Measurements from ENCODE around the gene TSPAN12. TPM values are rescaled to one million over a fixed set of nuclear protein-coding genes. Genes with fewer than 3 reads are reported as not detected.

Gene TSPAN12
- total and polyA plus RNA-seq, 2 donors (not counting 1 experiment from before 2014, with no cell fraction given), result not detected

GRCh38 chr7:120877701-120878100, 19.8 kb upstream of the TSPAN12 start:
- TF ChIP-seq CTCF (IDR thresholded peaks at IDR 0.05), result no peak
- TF ChIP-seq EZH2 (IDR thresholded peaks at IDR 0.05; ENCODE audit: borderline replicate concordance, insufficient read depth, low read depth, low read length, poor library complexity, severe bottlenecking), result no peak
- no peaks in the 10 kb centered on the region for H3K9me3 Mint-ChIP-seq (ENCODE audit: insufficient read depth)
- POLR2A ChIA-PET, result no interaction called here
- Histone ChIP-seq H3K9ac (ENCODE audit: low read length) (no peak overlapping the region), H2AFZ (ENCODE audit: insufficient read depth, low read depth, low read length, poor library complexity, severe bottlenecking) (no peak overlapping the region), H3K27me3 (replicated peaks in 1 of 4; ENCODE audit: control extremely low read depth in 1 of 4, control insufficient read depth in 3 of 4, insufficient read depth in 4 of 4, low read length in 3 of 4) (peaks cover 0 to 4% (median 0%) of the 10 kb centered on the region in 4 experiments), H3K27ac (ENCODE audit: low read length in 2 of 2) (no peak overlapping the region), H3K4me2 (replicated peaks; ENCODE audit: low read depth, low read length, poor library complexity, severe bottlenecking) (no peak overlapping the region), H3K9me3 (ENCODE audit: control extremely low read depth in 1 of 3, control insufficient read depth in 2 of 3, insufficient read depth in 1 of 3, low read length in 2 of 3) (no peaks in the 10 kb centered on the region), H3K4me1 (ENCODE audit: control insufficient read depth in 2 of 2, insufficient read depth in 2 of 2, low read length in 2 of 2) (no peaks in the 10 kb centered on the region), H3K36me3 (replicated peaks in 1 of 2; ENCODE audit: control extremely low read depth in 1 of 2, control insufficient read depth in 1 of 2, extremely low read depth in 1 of 2, insufficient read depth in 2 of 2, low read length in 1 of 2) (no peaks in the 10 kb centered on the region), H4K20me1 (ENCODE audit: control insufficient read depth, insufficient read depth, low read length, poor library complexity, severe bottlenecking) (no peaks in the 10 kb centered on the region), H3K4me3 (ENCODE audit: control extremely low read depth in 1 of 5, extremely low read depth in 1 of 5, insufficient read depth in 1 of 5, low read depth in 2 of 5, low read length in 4 of 5) (no peak overlapping the region), H3K79me2 (ENCODE audit: control insufficient read depth, insufficient read depth, low read length) (no peaks in the 10 kb centered on the region)
- H3K4me1 Mint-ChIP-seq, result no peaks in the 10 kb centered on the region
- WGBS (ENCODE audit: insufficient coverage), result 100% methylated on average over 2 of the region's 4 CpGs
- intact Hi-C loops (cut with micrococcal nuclease), result no loop called here
- CTCF ChIA-PET, result no interaction called here
- peaks cover 24% of the 10 kb centered on the region for H3K27me3 Mint-ChIP-seq
- DNase-seq (no peak), ATAC-seq (ENCODE audit: low read depth) (no peak)
- H3K4me3 Mint-ChIP-seq, result no peak overlapping the region
- no peak overlapping the region for H3K27ac Mint-ChIP-seq

- Histone ChIP-seq H3K36me3 (replicated peaks in 1 of 2; ENCODE audit: control extremely low read depth in 1 of 2, control insufficient read depth in 1 of 2, extremely low read depth in 1 of 2, insufficient read depth in 2 of 2, low read length in 1 of 2) (no peaks in the 10 kb centered on the region), H3K79me2 (ENCODE audit: control insufficient read depth, insufficient read depth, low read length) (no peaks in the 10 kb centered on the region), H3K27ac (ENCODE audit: low read length in 2 of 2) (no peak overlapping the region), H3K4me1 (ENCODE audit: control insufficient read depth in 2 of 2, insufficient read depth in 2 of 2, low read length in 2 of 2) (no peaks in the 10 kb centered on the region), H3K4me3 (ENCODE audit: control extremely low read depth in 1 of 5, extremely low read depth in 1 of 5, insufficient read depth in 1 of 5, low read depth in 2 of 5, low read length in 4 of 5) (no peak overlapping the region), H3K4me2 (replicated peaks; ENCODE audit: low read depth, low read length, poor library complexity, severe bottlenecking) (no peak overlapping the region), H4K20me1 (ENCODE audit: control insufficient read depth, insufficient read depth, low read length, poor library complexity, severe bottlenecking) (no peaks in the 10 kb centered on the region), H3K9me3 (ENCODE audit: control extremely low read depth in 1 of 3, control insufficient read depth in 2 of 3, insufficient read depth in 1 of 3, low read length in 2 of 3) (no peaks in the 10 kb centered on the region), H2AFZ (ENCODE audit: insufficient read depth, low read depth, low read length, poor library complexity, severe bottlenecking) (no peak overlapping the region), H3K27me3 (replicated peaks in 1 of 4; ENCODE audit: control extremely low read depth in 1 of 4, control insufficient read depth in 3 of 4, insufficient read depth in 4 of 4, low read length in 3 of 4) (peaks cover 0 to 4% (median 0%) of the 10 kb centered on the region in 4 experiments), H3K9ac (ENCODE audit: low read length) (no peak overlapping the region)
- intact Hi-C loops (cut with micrococcal nuclease), result no loop called here
- peaks cover 29% of the 10 kb centered on the region for H3K27me3 Mint-ChIP-seq
- TF ChIP-seq CTCF (IDR thresholded peaks at IDR 0.05) (no peak), EZH2 (IDR thresholded peaks at IDR 0.05; ENCODE audit: borderline replicate concordance, insufficient read depth, low read depth, low read length, poor library complexity, severe bottlenecking) (no peak)
- DNase-seq (no peak), ATAC-seq (ENCODE audit: low read depth) (no peak)
- no CpG with 5 or more reads among the region's 2 CpGs for WGBS (ENCODE audit: insufficient coverage)
- no peak overlapping the region for H3K4me3 Mint-ChIP-seq
- no peaks in the 10 kb centered on the region for H3K9me3 Mint-ChIP-seq (ENCODE audit: insufficient read depth)
- no peaks in the 10 kb centered on the region for H3K4me1 Mint-ChIP-seq
- no peak overlapping the region for H3K27ac Mint-ChIP-seq
- CTCF ChIA-PET, result no interaction called here
- POLR2A ChIA-PET, result no interaction called here
Measured at GRCh38 chr7:120876922-120877321, 19.0 kb upstream of the TSPAN12 start.
